Gastroesophageal sphincter (tissue), 3 donors: ENCODE results near the gene POLR2I.

ENCODE experiments used
- EP300 ChIP-seq: sonication (generic); formaldehyde crosslinking; IDR thresholded peaks from one replicate; pipeline ENCODE4 v1.6.1; 2017; ENCODE audit warnings: antibody characterized with exemption, mild to moderate bottlenecking
- TF ChIP-seq, protein P1 (sequence below), 4 experiments: fragments of 200-600 bp in 2 of 4; fragments of 450-650 bp in 2 of 4; sonication (generic) in 1 of 4; IDR thresholded peaks; one replicate each; pipeline ENCODE4 v1.5.1; 2017 to 2019; ENCODE audit warnings: antibody characterized with exemption in 4 of 4, mild to moderate bottlenecking in 2 of 4, moderate library complexity in 2 of 4

- TF ChIP-seq, protein P1, sequence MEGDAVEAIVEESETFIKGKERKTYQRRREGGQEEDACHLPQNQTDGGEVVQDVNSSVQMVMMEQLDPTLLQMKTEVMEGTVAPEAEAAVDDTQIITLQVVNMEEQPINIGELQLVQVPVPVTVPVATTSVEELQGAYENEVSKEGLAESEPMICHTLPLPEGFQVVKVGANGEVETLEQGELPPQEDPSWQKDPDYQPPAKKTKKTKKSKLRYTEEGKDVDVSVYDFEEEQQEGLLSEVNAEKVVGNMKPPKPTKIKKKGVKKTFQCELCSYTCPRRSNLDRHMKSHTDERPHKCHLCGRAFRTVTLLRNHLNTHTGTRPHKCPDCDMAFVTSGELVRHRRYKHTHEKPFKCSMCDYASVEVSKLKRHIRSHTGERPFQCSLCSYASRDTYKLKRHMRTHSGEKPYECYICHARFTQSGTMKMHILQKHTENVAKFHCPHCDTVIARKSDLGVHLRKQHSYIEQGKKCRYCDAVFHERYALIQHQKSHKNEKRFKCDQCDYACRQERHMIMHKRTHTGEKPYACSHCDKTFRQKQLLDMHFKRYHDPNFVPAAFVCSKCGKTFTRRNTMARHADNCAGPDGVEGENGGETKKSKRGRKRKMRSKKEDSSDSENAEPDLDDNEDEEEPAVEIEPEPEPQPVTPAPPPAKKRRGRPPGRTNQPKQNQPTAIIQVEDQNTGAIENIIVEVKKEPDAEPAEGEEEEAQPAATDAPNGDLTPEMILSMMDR (IDR thresholded peaks at IDR 0.05): no peak
- TF ChIP-seq EP300: no peak
Measured at GRCh38 chr19:36097036-36097435, 17.6 kb downstream of the POLR2I start.
